ENCODE measurements around the gene KRTAP9-6. TPM values are rescaled to one million over a fixed set of nuclear protein-coding genes. Genes with fewer than 3 reads are reported as not detected.

Gene KRTAP9-6
- total RNA-seq, 4 donors from 2014 or later, result not detected

GRCh38 chr17:41315204-41315794, 50.1 kb downstream of the KRTAP9-6 start, which contains the start of gene KRTAP17-1:
Gene KRTAP17-1, minus strand, starts transcription at chr17:41315710. Its CDS starts 60 bp downstream, at chr17:41315650.
- Histone ChIP-seq H3K4me3 (no peak within 1 kb of the TSS), H3K27ac (no peak within 1 kb of the TSS), H3K27me3 (no peaks in the 10 kb centered on the region), H3K9me3 (peaks cover 0 to 12% (median 0%) of the 10 kb centered on the region in 4 donors), H3K4me1 (no peaks in the 10 kb centered on the region), H3K36me3 (no peaks in the 10 kb centered on the region)
- DNase-seq (ENCODE audit: low spot score in 2 of 2), result no peak
- WGBS, 2 donors, result 82 to 85% methylated on average over 20 to 21 of the region's 24 CpGs
- no peak for TF ChIP-seq EP300 (IDR thresholded peaks at IDR 0.05)

Small RNA genes within 50 kb of the gene (small RNA-seq; reads per million reads assigned to genes)
- not detected for gene KRTAP9-10P

Other genes starting within 250 kb of the KRTAP9-6 start
- gene KRTAP1-5, start 238.2 kb upstream of the KRTAP9-6 start, total RNA-seq, result under 1 TPM in 1 of 4 donors, not detected in 3; 0.60 TPM
- not detected for gene KRTAP1-4, start 235.2 kb upstream of the KRTAP9-6 start, total RNA-seq
- not detected for gene KRTAP1-3, start 230.5 kb upstream of the KRTAP9-6 start, total RNA-seq
- not detected for gene KRTAP1-1, start 223.9 kb upstream of the KRTAP9-6 start, total RNA-seq
- gene KRTAP2-1, start 218.1 kb upstream of the KRTAP9-6 start, total RNA-seq, result not detected
- gene KRTAP2-2, start 210.1 kb upstream of the KRTAP9-6 start, total RNA-seq, result not detected
- gene KRTAP2-3, start 205.3 kb upstream of the KRTAP9-6 start, total RNA-seq, result not detected
- not detected for gene KRTAP2-4, start 199.5 kb upstream of the KRTAP9-6 start, total RNA-seq
- gene KRTAP4-7, start 181.2 kb upstream of the KRTAP9-6 start, total RNA-seq, result not detected
- not detected for gene KRTAP4-8, start 167.2 kb upstream of the KRTAP9-6 start, total RNA-seq
- not detected for gene KRTAP4-16, start 163.2 kb upstream of the KRTAP9-6 start, total RNA-seq
- gene KRTAP4-9, start 160.0 kb upstream of the KRTAP9-6 start, total RNA-seq, result not detected
- gene KRTAP4-11, start 147.0 kb upstream of the KRTAP9-6 start, total RNA-seq, result not detected
- gene KRTAP4-12, start 141.2 kb upstream of the KRTAP9-6 start, total RNA-seq, result not detected
- gene KRTAP4-6, start 124.8 kb upstream of the KRTAP9-6 start, total RNA-seq, result not detected
- gene KRTAP4-5, start 115.6 kb upstream of the KRTAP9-6 start, total RNA-seq, result not detected
- gene KRTAP4-4, start 104.6 kb upstream of the KRTAP9-6 start, total RNA-seq, result not detected
- gene KRTAP4-3, start 97.2 kb upstream of the KRTAP9-6 start, total RNA-seq, result not detected
- not detected for gene KRTAP4-2, start 87.2 kb upstream of the KRTAP9-6 start, total RNA-seq
- not detected for gene KRTAP4-1, start 80.5 kb upstream of the KRTAP9-6 start, total RNA-seq
- not detected for gene KRTAP9-1, start 75.5 kb upstream of the KRTAP9-6 start, total RNA-seq
- not detected for gene KRTAP9-2, start 38.7 kb upstream of the KRTAP9-6 start, total RNA-seq
- gene KRTAP9-3, start 32.9 kb upstream of the KRTAP9-6 start, total RNA-seq, result not detected
- gene KRTAP9-8, start 27.4 kb upstream of the KRTAP9-6 start, total RNA-seq, result not detected
- not detected for gene KRTAP9-4, start 15.7 kb upstream of the KRTAP9-6 start, total RNA-seq
- not detected for gene KRTAP9-9, start 10.0 kb upstream of the KRTAP9-6 start, total RNA-seq
- not detected for gene KRTAP9-7, start 10.3 kb downstream of the KRTAP9-6 start, total RNA-seq
- gene KRTAP29-1, start 37.5 kb downstream of the KRTAP9-6 start, total RNA-seq, result not detected
- not detected for gene KRTAP16-1, start 43.9 kb downstream of the KRTAP9-6 start, total RNA-seq
- not detected for gene KRTAP17-1, start 50.3 kb downstream of the KRTAP9-6 start, total RNA-seq
- not detected for gene KRT33A, start 85.5 kb downstream of the KRTAP9-6 start, total RNA-seq
- not detected for gene KRT33B, start 104.4 kb downstream of the KRTAP9-6 start, total RNA-seq
- not detected for gene KRT34, start 116.9 kb downstream of the KRTAP9-6 start, total RNA-seq
- not detected for gene KRT31, start 132.2 kb downstream of the KRTAP9-6 start, total RNA-seq
- not detected for gene KRT37, start 159.2 kb downstream of the KRTAP9-6 start, total RNA-seq
- not detected for gene KRT38, start 175.6 kb downstream of the KRTAP9-6 start, total RNA-seq
- under 1 TPM in 1 of 4 donors, not detected in 3; 0.21 TPM for gene KRT32, start 202.0 kb downstream of the KRTAP9-6 start, total RNA-seq
- gene KRT35, start 215.8 kb downstream of the KRTAP9-6 start, total RNA-seq, result not detected
- under 1 TPM in 1 of 4 donors, not detected in 3; 0.42 TPM for gene KRT36, start 224.5 kb downstream of the KRTAP9-6 start, total RNA-seq
- gene KRT13, start 240.2 kb downstream of the KRTAP9-6 start, total RNA-seq, result under 1 TPM in 1 of 4 donors, not detected in 3; 0.42 TPM